HG03060 (cell line): Measurements from ENCODE around the gene SCNM1.
"Not testable (repeated sequence)": the region's sequence is repeated elsewhere in the genome, so short reads cannot be mapped to it uniquely, and the experiment has no call there.

ENCODE experiments used
- ATAC-seq: cut with Tn5 transposase; IDR thresholded peaks from one replicate; pipeline ENCODE4 v1.9.1; 2021; ENCODE audit warnings: low read depth, moderate number of reproducible peaks; ENCODE audit not compliant: unreplicated experiment

Gene SCNM1

GRCh38 chr1:151146412-151147131 is 19.4 kb upstream of the SCNM1 start, which contains the start of gene SEMA6C:
Gene SEMA6C (minus strand): TSS chr1:151146631. CDS start chr1:151142621, 4,010 bp downstream.
- ATAC-seq, result peak; percentile 86

DNA sequence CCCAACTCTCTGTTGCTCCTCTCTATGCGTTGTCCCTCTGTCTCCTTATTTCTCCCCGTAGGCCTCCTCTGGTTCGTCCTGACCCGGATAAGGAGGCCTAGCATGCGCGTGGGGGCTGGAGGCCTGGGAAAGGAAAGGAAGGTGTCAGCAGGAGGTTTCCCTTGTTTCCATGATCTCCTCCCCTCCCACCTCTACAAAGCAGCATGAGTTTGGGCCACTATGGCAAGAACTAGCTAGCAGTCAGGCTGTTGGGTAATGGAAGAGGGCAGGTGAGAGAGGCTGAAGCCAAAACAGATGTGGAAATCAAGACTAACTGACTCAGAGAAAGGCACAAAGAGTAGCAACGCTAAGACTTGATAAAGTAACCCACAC is 18.8 kb upstream of the SCNM1 start:
- no peak for ATAC-seq

DNA sequence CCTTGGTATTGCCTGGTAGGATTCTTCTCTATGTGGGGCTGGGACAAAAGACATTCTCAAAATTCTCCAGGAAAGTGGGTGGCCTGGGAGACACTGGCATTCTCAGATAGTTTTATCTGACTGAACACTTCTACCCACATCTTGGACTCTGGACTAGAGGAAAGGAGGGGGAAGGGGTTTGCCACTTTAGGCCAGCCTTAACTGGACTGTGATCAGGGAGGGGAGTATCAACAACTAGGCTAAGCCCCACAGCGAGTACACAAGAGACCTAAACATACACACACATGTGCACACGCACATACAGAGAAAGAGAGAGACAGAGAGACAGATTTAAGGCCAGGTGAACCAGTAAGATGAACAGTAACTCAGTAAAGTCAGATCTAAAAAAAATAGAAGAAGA is 18.3 kb upstream of the SCNM1 start:
- no peak for ATAC-seq

GRCh38 chr1:151156515-151156819 is 9.5 kb upstream of the SCNM1 start, which contains the start of gene TNFAIP8L2:
Gene TNFAIP8L2 (plus strand): TSS chr1:151156649. CDS start chr1:151158698, 2,049 bp downstream.
- ATAC-seq, result no peak

GRCh38 chr1:151157067-151157531 is 8.8 kb upstream of the SCNM1 start:
- no peak for ATAC-seq

DNA sequence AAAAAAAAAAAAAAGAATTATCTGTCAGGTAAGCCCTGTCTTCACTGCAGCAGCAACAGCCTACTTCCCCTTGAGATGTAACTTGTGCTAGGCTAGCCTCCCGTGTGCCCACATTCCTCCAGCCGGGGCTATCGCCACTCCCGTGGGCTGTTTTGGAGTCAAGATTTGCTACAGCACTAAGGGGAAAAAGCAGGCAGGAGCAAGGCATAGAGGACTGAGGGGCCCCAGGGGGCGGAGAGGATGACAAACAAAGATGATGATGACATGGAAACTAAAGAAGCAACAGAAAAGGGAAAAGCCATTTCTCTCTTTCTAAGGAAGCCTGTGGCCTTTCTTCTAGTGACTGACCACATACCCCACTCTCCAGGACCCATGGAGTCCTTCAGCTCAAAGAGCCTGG is 7.6 kb upstream of the SCNM1 start:
- ATAC-seq, result no peak

DNA sequence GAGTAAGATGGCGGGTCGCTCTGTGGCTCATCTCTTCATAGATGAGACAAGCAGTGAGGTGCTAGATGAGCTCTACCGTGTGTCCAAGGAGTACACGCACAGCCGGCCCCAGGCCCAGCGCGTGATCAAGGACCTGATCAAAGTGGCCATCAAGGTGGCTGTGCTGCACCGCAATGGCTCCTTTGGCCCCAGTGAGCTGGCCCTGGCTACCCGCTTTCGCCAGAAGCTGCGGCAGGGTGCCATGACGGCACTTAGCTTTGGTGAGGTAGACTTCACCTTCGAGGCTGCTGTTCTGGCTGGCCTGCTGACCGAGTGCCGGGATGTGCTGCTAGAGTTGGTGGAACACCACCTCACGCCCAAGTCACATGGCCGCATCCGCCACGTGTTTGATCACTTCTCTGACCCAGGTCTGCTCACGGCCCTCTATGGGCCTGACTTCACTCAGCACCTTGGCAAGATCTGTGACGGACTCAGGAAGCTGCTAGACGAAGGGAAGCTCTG is 7.1 kb upstream of the SCNM1 start:
- no peak for ATAC-seq

- no peak for ATAC-seq
Observed at GRCh38 chr1:151159373-151159772, 6.6 kb upstream of the SCNM1 start.

DNA sequence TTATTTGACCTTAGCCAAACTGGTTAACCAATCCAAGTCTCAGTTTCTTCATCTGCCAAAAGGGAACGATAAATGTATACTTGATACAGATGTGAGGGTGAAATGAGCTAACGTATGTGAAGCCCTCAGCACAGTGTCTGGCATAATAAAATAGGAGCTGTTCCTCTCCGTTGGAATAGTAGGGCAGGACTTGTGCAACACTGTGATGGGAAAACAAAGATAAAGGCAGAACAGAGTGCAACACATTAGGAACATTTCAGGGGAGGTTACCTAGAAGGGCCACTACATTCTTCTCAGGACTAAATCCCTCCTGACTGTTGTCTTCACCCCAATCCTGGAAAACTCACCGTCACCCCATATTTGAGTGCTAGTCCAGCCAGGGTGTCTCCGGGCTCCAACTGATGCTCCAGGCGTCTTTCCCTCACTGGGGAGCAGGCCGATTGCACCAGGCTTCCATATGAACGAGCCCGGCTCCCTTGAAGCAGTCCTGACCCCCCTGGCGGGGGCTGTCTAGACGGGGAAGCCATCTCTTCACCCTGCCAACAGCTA is 1.1 kb upstream of the SCNM1 start:
- no peak for ATAC-seq

DNA sequence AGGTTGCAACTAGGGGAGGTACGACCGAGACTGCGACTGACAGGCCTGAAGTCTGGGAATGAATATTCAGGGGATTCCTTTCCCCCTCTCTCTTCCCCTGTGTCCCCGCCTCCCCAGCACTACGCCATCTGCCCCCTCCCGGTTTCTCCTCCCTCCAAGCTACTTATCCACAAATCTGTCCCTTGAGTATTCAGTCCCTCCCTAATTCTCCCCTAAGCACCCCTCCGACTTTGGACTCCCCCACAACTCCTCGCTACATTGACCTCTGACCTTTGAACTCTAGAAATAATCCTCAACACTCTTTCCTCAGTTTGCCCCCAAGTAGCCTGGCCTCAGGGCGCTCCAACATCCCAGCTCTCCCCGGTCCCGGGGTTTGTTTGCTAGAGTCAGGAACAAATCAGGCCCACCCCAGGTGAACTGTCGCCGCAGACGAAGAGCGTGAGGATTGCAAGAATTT is 635 bp upstream of the SCNM1 start:
- ATAC-seq, result no peak

- no peak for ATAC-seq
Observed at GRCh38 chr1:151166505-151166956, 587 bp downstream of the SCNM1 start.

GRCh38 chr1:151167116-151167515 is 1.2 kb downstream of the SCNM1 start:
- ATAC-seq, result no peak

DNA sequence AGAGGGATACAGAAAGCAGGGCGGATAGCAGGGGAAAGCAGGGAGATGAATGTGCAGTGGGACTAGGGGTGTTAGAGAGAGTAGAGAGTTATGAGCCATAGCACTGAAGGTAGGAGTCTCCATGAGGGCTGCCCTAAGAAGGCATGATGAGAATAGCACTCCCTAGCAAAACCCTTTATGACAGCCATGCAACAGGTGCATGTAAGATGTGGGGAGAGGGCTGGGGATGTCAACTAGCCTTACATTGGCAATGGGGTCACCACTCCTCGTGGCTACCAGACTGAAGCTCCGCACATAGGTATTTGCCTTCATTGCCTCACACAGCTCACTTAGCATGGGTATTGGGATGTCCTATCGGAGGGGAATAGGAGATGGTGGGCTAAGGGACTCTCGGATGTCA is 5.2 kb downstream of the SCNM1 start:
- ATAC-seq, result no peak

DNA sequence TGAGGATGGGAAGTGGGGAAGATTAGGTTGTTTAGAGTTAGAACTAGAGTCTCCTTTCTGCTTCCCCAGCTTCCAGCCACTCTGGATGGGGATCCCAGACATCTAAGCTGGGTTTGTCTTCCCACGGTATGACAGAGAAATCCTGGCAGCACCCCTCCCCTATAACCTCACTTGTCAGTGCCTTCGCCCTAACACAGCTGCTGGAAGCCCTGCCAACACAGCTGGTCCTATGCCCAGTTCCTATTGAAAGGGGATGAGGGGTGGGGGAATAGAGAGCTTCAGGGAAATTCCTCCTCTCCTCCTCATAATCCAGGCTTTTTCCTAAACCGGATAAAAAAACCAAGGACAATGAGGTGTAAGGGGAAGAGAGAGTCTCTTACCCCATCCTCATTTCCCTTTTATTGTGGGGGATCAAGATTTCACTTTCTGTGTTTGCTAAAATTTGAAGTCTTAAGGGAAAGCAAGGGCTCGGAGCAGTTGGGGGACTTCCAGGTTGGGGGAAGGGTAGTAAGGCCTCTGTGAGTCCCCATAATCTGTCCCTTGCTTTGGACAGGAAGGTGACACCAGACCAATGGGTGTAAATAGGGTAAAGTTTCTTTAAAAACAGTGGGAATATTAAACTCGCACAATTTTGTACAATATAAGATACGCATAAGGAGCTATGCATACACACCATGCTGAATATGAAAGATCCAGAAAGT is 9.2 kb downstream of the SCNM1 start:
- ATAC-seq, result no peak

- ATAC-seq, result no peak
Observed at GRCh38 chr1:151175863-151176262, 9.9 kb downstream of the SCNM1 start, which contains the start of gene TMOD4. Gene TMOD4 (minus strand): TSS chr1:151175981. CDS start chr1:151174875, 1,106 bp downstream.

GRCh38 chr1:151176514-151177045 is 10.6 kb downstream of the SCNM1 start:
- ATAC-seq, result no peak

DNA sequence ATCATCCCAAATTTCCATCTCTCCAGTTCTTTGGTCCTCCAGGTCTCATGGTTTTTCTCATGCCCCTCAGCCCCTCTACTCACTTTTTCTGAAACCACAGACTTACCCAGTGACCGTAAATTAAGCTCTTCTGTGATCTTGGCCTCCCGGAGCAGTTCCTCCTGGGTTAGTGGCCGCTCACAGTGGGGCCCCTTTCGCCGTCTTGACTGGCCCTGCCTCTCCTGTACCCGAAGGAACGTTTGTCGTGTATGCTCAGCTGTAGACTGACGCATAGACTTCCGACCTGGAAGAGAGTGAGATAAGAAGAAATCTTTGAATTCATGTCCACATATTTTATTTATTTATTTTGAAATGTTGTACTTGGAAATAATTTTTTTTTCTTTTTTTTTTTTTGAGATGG is 18.3 kb downstream of the SCNM1 start:
- ATAC-seq, result no peak

GRCh38 chr1:151187205-151187604 is 21.3 kb downstream of the SCNM1 start:
- no peak for ATAC-seq

DNA sequence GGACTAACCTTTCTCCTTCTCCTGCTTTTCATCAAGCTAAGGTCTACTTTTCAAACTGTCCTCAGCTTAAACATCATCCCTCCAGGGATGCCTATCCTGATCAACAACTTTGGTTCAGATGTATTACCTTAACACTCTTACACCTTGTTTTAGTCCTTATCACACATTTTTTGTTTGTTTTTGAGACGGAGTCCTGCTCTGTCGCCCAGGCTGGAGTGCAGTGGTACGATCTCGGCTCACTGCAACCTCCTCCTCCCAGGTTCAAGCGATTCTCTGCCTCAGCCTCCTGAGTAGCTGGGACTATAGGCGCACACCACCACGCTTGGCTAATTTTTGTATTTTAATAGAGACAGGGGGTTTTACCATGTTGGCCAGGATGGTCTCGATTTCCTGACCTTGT is 22.7 kb downstream of the SCNM1 start:
- ATAC-seq, result not testable (repeated sequence)

DNA sequence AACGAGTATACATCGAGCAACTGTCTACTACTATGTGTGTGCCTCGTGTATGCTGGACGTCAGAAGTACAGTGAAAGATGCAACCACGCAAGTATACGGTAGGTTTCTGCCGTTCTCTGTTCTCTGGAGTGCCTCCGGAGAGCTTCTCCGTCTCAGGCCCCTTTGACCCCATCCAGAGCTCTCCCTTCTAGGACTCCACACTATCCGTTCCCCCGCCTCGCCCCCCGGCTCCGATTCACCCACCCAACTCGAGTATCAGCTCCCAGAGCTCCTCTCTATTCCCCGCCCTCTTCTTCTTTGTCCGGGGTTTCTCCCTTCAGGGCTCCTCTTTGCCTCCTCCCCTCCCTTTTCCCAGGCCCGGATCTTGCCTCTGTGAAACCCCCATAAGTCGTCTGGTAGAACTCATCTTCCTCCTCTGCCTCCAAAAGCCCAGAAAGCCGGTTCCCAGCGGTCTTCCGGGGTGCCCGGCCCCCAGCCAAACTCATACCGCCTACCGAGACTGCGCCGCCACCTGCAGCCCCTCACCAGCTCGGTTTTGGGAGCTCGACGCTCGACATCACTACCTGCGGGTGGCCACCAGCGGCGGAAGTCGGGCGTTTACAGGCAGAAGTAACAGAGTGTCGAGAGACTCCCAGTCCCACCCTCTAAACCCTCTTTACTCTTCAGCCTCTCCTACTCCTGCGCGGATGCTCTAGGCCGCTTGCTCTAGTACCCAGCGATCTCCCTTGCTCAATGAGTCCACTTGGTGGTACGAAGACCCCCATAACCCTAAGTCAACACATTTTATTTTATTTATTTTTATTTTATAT is 23.9 kb downstream of the SCNM1 start, which contains the start of gene VPS72:
TSS of gene VPS72 (minus strand) at position 561 of the 809 bp plus-strand sequence. CDS start at position 485, 76 bp downstream.
- peak; percentile 80 for ATAC-seq
